Liver (tissue), 9 donors: ENCODE results near the gene C11orf98. TPM values are rescaled to one million over a fixed set of nuclear protein-coding genes. Genes with fewer than 3 reads are reported as not detected.
"Not testable (repeated sequence)": the region's sequence is repeated elsewhere in the genome, so short reads cannot be mapped to it uniquely, and the experiment has no call there.

Experiments
- DNase-seq: peaks from one replicate; pipeline ENCODE4 v3.0.0-alpha.2; 2017; ENCODE audit warnings: low spot score
- H3K27ac ChIP-seq, 2 donors: one replicate each; pipeline ENCODE4 v1.7.0; 2013; ENCODE audit warnings: inconsistent platforms in 2 of 2, low read length in 2 of 2, control low read depth in 1 of 2, low read depth in 1 of 2, mild to moderate bottlenecking in 1 of 2
- H3K27me3 ChIP-seq, 4 donors: one replicate each; pipeline versions ENCODE4 v1.6.1 to v1.7.0; 2013; ENCODE audit warnings: low read length in 3 of 4, inconsistent platforms in 1 of 4, mild to moderate bottlenecking in 1 of 4, moderate library complexity in 1 of 4; ENCODE audit not compliant: control insufficient read depth in 4 of 4, insufficient read depth in 4 of 4
- H3K36me3 ChIP-seq, 4 donors: one replicate each; pipeline versions ENCODE4 v1.6.1 to v1.7.0; 2013; ENCODE audit warnings: low read length in 3 of 4, mild to moderate bottlenecking in 3 of 4, low read depth in 1 of 4, moderate library complexity in 1 of 4; ENCODE audit not compliant: control insufficient read depth in 4 of 4, insufficient read depth in 3 of 4
- H3K4me1 ChIP-seq, 4 donors: one replicate each; pipeline versions ENCODE4 v1.6.1 to v1.7.0; 2013; ENCODE audit warnings: low read length in 3 of 4, mild to moderate bottlenecking in 3 of 4, moderate library complexity in 1 of 4; ENCODE audit not compliant: control insufficient read depth in 4 of 4, insufficient read depth in 4 of 4
- H3K4me3 ChIP-seq, 3 donors: one replicate each; pipeline versions ENCODE4 v1.6.1 to v1.7.0; 2013; ENCODE audit warnings: low read length in 3 of 3, control low read depth in 1 of 3, low read depth in 1 of 3, mild to moderate bottlenecking in 1 of 3
- H3K9ac ChIP-seq, 2 donors: one replicate each; pipeline ENCODE4 v1.7.0; 2013; ENCODE audit warnings: low read length in 2 of 2, mild to moderate bottlenecking in 2 of 2, moderate library complexity in 2 of 2, control low read depth in 1 of 2, low read depth in 1 of 2
- H3K9me3 ChIP-seq, 4 donors: one replicate each; pipeline versions ENCODE4 v1.6.1 to v1.7.0; 2013; ENCODE audit warnings: low read length in 3 of 4; ENCODE audit not compliant: control insufficient read depth in 4 of 4
- EGR1 ChIP-seq, 2 donors: IDR thresholded peaks; 2 replicates each; pipeline ENCODE4 v1.6.1; 2016 to 2018; ENCODE audit warnings: antibody characterized with exemption in 2 of 2, low read depth in 2 of 2
- FOXA1 ChIP-seq: IDR thresholded peaks from 2 replicates; pipeline ENCODE4 v1.6.1; 2016; ENCODE audit warnings: antibody characterized with exemption
- FOXA2 ChIP-seq: IDR thresholded peaks from 2 replicates; pipeline ENCODE4 v1.6.1; 2016; ENCODE audit warnings: antibody characterized with exemption
- GABPA ChIP-seq, 2 donors: IDR thresholded peaks in 1 of 2; conservative IDR thresholded peaks in 1 of 2; 2 replicates each; pipeline ENCODE4 v1.6.1; 2016; ENCODE audit warnings: antibody characterized with exemption in 2 of 2, mild to moderate bottlenecking in 1 of 2, moderate library complexity in 1 of 2
- HNF4A ChIP-seq, 2 donors: conservative IDR thresholded peaks; 2 replicates each; pipeline ENCODE4 v1.6.1; 2016; ENCODE audit warnings: antibody characterized with exemption in 2 of 2, mild to moderate bottlenecking in 2 of 2
- HNF4G ChIP-seq: IDR thresholded peaks from 2 replicates; pipeline ENCODE4 v1.6.1; 2016; ENCODE audit warnings: antibody characterized with exemption
- JUND ChIP-seq, 2 donors: IDR thresholded peaks; 2 replicates each; pipeline ENCODE4 v1.6.1; 2016; ENCODE audit warnings: antibody characterized with exemption in 2 of 2
- NR2F2 ChIP-seq: IDR thresholded peaks from 2 replicates; pipeline ENCODE4 v1.6.1; 2016; ENCODE audit warnings: antibody characterized with exemption
- RAD21 ChIP-seq, 2 donors: IDR thresholded peaks; 2 replicates each; pipeline ENCODE4 v1.6.1; 2016; ENCODE audit warnings: antibody characterized with exemption in 2 of 2, mild to moderate bottlenecking in 2 of 2
- RXRA ChIP-seq, 2 donors: IDR thresholded peaks; 2 replicates each; pipeline ENCODE4 v1.6.1; 2017 to 2018; ENCODE audit warnings: antibody characterized with exemption in 2 of 2, mild to moderate bottlenecking in 1 of 2
- TAF1 ChIP-seq: conservative IDR thresholded peaks from 2 replicates; pipeline ENCODE4 v1.6.1; 2016; ENCODE audit warnings: antibody characterized with exemption, mild to moderate bottlenecking
- WGBS: extraction: QIAGEN DNeasy Blood & Tissue Kit; methylation state at CpG from one replicate; pipeline ENCODE4 v1.1.7; 2013; 5-methylcytosine and 5-hydroxymethylcytosine counted together
- polyA plus RNA-seq, 2 donors: library from polyadenylated mRNA; stranded (reverse) in 1 of 2; unstranded in 1 of 2; fragments of 200-250 nt in 1 of 2; fragments of >200 nt in 1 of 2; fragmentation: Nextera tagmentation in 1 of 2; extraction: Ambion mirVana in 1 of 2; gene quantifications; one replicate each; pipeline versions ENCODE4 v1.2.1 to v1.2.3, GENCODE V29; 2013 to 2015
- total RNA-seq, 2 donors: library from RNA; depleted of rRNA; stranded (reverse); fragments of >200 nt; gene quantifications; one replicate each; pipeline ENCODE4 v1.2.3, GENCODE V29; 2014
- TF ChIP-seq, protein P1 (sequence below): fragments of 150-350 bp; IDR thresholded peaks from 2 replicates; pipeline ENCODE4 v1.5.1; 2017; ENCODE audit warnings: improper control_type of control experiment, low read depth, low read length; ENCODE audit not compliant: missing input control
- TF ChIP-seq, protein P2 (sequence below): IDR thresholded peaks from 2 replicates; pipeline ENCODE4 v1.6.1; 2016; ENCODE audit warnings: antibody characterized with exemption, mild to moderate bottlenecking
- TF ChIP-seq, protein P3 (sequence below): IDR thresholded peaks from 2 replicates; pipeline ENCODE4 v1.6.1; 2016; ENCODE audit warnings: antibody characterized with exemption
- TF ChIP-seq, protein P4 (sequence below): IDR thresholded peaks from 2 replicates; pipeline ENCODE4 v1.6.1; 2016; ENCODE audit warnings: antibody characterized with exemption
- TF ChIP-seq, protein P5 (sequence below): IDR thresholded peaks from 2 replicates; pipeline ENCODE4 v1.6.1; 2016; ENCODE audit warnings: antibody characterized with exemption
- donor health status: healthy.
- donor health status: healthy.
- donor health status: healthy.
- donor health status: healthy.
- donor health status: healthy.

C11orf98 gene
- total and polyA plus RNA-seq, 4 donors: 16.5 to 49.9 (median 30.7) TPM

DNA sequence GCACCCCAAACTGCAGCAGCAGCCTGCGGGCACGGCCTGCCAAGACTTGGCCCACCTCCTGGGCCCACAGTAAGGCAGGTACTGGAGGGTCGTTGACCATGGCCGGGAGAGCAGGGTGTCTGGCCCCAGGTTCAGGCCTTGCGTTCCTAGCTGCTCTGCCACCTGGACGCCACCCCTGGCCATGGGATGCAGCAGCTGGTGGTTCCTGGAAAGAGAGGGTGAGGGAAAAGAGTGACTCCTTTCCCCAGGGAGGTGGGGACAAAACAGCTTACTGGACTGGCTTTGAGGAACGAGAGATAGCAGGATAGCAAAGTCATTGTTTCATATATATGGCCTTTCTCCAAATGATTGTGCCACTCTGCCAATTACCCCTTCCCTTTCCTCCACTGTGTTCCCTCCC is 40.4 kb upstream of the C11orf98 start:
- peaks cover 0 to 3% (median 0%) of the 10 kb centered on the region in 4 donors for H3K36me3 ChIP-seq
- TF ChIP-seq HNF4A (conservative IDR thresholded peaks at IDR 0.05) (no peak), FOXA2 (no peak), EGR1 (IDR thresholded peaks at IDR 0.05; ENCODE audit: low read depth in 2 of 2) (no peak), JUND (IDR thresholded peaks at IDR 0.05) (no peak), GABPA (IDR thresholded peaks at IDR 0.05 in 1 of 2, conservative IDR thresholded peaks at IDR 0.05 in 1 of 2) (no peak), TAF1 (no peak), RAD21 (IDR thresholded peaks at IDR 0.05) (no peak), RXRA (IDR thresholded peaks at IDR 0.05) (no peak), HNF4G (no peak), FOXA1 (no peak), NR2F2 (no peak)
- TF ChIP-seq, protein P1, sequence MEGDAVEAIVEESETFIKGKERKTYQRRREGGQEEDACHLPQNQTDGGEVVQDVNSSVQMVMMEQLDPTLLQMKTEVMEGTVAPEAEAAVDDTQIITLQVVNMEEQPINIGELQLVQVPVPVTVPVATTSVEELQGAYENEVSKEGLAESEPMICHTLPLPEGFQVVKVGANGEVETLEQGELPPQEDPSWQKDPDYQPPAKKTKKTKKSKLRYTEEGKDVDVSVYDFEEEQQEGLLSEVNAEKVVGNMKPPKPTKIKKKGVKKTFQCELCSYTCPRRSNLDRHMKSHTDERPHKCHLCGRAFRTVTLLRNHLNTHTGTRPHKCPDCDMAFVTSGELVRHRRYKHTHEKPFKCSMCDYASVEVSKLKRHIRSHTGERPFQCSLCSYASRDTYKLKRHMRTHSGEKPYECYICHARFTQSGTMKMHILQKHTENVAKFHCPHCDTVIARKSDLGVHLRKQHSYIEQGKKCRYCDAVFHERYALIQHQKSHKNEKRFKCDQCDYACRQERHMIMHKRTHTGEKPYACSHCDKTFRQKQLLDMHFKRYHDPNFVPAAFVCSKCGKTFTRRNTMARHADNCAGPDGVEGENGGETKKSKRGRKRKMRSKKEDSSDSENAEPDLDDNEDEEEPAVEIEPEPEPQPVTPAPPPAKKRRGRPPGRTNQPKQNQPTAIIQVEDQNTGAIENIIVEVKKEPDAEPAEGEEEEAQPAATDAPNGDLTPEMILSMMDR: no peak
- TF ChIP-seq, protein P2, sequence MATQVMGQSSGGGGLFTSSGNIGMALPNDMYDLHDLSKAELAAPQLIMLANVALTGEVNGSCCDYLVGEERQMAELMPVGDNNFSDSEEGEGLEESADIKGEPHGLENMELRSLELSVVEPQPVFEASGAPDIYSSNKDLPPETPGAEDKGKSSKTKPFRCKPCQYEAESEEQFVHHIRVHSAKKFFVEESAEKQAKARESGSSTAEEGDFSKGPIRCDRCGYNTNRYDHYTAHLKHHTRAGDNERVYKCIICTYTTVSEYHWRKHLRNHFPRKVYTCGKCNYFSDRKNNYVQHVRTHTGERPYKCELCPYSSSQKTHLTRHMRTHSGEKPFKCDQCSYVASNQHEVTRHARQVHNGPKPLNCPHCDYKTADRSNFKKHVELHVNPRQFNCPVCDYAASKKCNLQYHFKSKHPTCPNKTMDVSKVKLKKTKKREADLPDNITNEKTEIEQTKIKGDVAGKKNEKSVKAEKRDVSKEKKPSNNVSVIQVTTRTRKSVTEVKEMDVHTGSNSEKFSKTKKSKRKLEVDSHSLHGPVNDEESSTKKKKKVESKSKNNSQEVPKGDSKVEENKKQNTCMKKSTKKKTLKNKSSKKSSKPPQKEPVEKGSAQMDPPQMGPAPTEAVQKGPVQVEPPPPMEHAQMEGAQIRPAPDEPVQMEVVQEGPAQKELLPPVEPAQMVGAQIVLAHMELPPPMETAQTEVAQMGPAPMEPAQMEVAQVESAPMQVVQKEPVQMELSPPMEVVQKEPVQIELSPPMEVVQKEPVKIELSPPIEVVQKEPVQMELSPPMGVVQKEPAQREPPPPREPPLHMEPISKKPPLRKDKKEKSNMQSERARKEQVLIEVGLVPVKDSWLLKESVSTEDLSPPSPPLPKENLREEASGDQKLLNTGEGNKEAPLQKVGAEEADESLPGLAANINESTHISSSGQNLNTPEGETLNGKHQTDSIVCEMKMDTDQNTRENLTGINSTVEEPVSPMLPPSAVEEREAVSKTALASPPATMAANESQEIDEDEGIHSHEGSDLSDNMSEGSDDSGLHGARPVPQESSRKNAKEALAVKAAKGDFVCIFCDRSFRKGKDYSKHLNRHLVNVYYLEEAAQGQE: no peak
- TF ChIP-seq, protein P3, sequence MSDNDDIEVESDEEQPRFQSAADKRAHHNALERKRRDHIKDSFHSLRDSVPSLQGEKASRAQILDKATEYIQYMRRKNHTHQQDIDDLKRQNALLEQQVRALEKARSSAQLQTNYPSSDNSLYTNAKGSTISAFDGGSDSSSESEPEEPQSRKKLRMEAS: no peak
- TF ChIP-seq, protein P4, sequence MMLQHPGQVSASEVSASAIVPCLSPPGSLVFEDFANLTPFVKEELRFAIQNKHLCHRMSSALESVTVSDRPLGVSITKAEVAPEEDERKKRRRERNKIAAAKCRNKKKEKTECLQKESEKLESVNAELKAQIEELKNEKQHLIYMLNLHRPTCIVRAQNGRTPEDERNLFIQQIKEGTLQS: no peak
- TF ChIP-seq, protein P5, sequence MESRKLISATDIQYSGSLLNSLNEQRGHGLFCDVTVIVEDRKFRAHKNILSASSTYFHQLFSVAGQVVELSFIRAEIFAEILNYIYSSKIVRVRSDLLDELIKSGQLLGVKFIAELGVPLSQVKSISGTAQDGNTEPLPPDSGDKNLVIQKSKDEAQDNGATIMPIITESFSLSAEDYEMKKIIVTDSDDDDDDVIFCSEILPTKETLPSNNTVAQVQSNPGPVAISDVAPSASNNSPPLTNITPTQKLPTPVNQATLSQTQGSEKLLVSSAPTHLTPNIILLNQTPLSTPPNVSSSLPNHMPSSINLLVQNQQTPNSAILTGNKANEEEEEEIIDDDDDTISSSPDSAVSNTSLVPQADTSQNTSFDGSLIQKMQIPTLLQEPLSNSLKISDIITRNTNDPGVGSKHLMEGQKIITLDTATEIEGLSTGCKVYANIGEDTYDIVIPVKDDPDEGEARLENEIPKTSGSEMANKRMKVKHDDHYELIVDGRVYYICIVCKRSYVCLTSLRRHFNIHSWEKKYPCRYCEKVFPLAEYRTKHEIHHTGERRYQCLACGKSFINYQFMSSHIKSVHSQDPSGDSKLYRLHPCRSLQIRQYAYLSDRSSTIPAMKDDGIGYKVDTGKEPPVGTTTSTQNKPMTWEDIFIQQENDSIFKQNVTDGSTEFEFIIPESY: no peak
- DNase-seq: no peak
- peak overlapping the region in 2 of 3 donors; percentile 66 to 83 for H3K4me3 ChIP-seq
- peak overlapping the region; percentile 71 to 73 for H3K27ac ChIP-seq
- no peaks in the 10 kb centered on the region for H3K27me3 ChIP-seq
- H3K4me1 ChIP-seq: peaks cover 12 to 36% (median 30%) of the 10 kb centered on the region in 4 donors
- H3K9ac ChIP-seq: peak overlapping the region; percentile 27 to 52
- WGBS: 60% methylated on average over 7 of the region's 7 CpGs
- H3K9me3 ChIP-seq: no peaks in the 10 kb centered on the region

DNA sequence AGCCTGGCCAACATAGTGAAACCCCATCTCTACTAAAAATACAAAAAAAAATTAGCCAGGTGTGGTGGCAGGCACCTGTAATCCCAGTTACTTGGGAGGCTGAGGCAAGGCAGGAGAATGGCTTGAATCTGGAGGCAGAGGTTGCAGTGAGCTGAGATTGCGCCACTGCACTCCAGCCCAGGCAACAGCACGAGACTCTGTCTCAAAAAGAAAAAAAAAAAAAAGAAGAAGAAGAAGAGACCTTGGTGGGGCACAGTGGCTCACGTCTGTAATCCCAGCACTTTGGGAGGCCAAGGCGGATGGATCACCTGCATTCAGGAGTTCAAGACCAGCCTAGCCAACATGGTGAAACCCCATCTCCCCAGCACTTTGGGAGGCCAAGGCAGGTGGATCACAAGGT is 38.9 kb upstream of the C11orf98 start:
- H3K27me3 ChIP-seq, H3K36me3 ChIP-seq, H3K4me3 ChIP-seq, H3K27ac ChIP-seq, DNase-seq, H3K9me3 ChIP-seq, H3K9ac ChIP-seq: not testable (repeated sequence)
- H3K4me1 ChIP-seq: peaks cover 10 to 25% (median 22%) of the 10 kb centered on the region in 4 donors
- 95% methylated on average over 4 of the region's 4 CpGs for WGBS
